A549 (cell line): ENCODE results near the gene NIPAL3. TPM values are rescaled to one million over a fixed set of nuclear protein-coding genes. Genes with fewer than 3 reads are reported as not detected.

Experiments used
- ATAC-seq, 2 experiments: fragments of 200-7000 bp in 1 of 2; fragments of >200 bp in 1 of 2; cut with Nextera tagmentation in 1 of 2; cut with Tn5 transposase in 1 of 2; 3 replicates each; pipeline versions ENCODE4 v1.8.0 to v1.9.1; 2018 to 2020; ENCODE audit warnings: mild to moderate bottlenecking in 1 of 2, moderate library complexity in 1 of 2
- CTCF ChIA-PET: fragments of 300-600 bp; sonication (Branson Sonifier 250); formaldehyde crosslinking; extraction: SDS; loops from one replicate; lab custom pipeline; 2021; ENCODE audit warnings: antibody characterized with exemption, inconsistent platforms; lab: Yijun Ruan, JAX
- POLR2A ChIA-PET: fragments of 350-600 bp; formaldehyde crosslinking; extraction: SDS; loops from one replicate; lab custom pipeline; 2021; ENCODE audit warnings: antibody characterized with exemption, inconsistent platforms; lab: Yijun Ruan, JAX
- DNase-seq, 2 experiments: peaks; one replicate each; pipeline versions ENCODE4 v3.0.0 to v3.0.0-alpha.2; 2011 to 2016; ENCODE audit warnings: low read depth in 1 of 2, low spot score in 1 of 2
- FAIRE-seq: peaks from 2 replicates; lab custom pipeline; 2011; peaks lifted over from hg19 to GRCh38; lab: Jason Lieb, UNC
- H3K27ac ChIP-seq, 2 experiments: fragments of >200 bp; sonication (Bioruptor Twin); formaldehyde crosslinking; 3 replicates each; pipeline ENCODE4 v1.5.1; 2016 to 2017
- H3K4me1 ChIP-seq: fragments of >200 bp; sonication (Bioruptor Twin); formaldehyde crosslinking; 3 replicates; pipeline ENCODE4 v1.6.1; 2016
- H3K4me2 ChIP-seq: fragments of >200 bp; sonication (Bioruptor Twin); formaldehyde crosslinking; 3 replicates; pipeline ENCODE4 v1.6.1; 2016
- H3K4me3 ChIP-seq: fragments of >200 bp; sonication (Bioruptor Twin); formaldehyde crosslinking; 3 replicates; pipeline ENCODE4 v1.5.1; 2016
- H3K9me3 ChIP-seq: fragments of >200 bp; sonication (Bioruptor Twin); formaldehyde crosslinking; 3 replicates; pipeline ENCODE4 v1.6.1; 2016
- CBX2 ChIP-seq: fragments of 200-600 bp; sonication (generic); IDR thresholded peaks from 2 replicates; pipeline ENCODE4 v1.6.1; 2016; ENCODE audit warnings: low read depth, mild to moderate bottlenecking, borderline replicate concordance
- CBX8 ChIP-seq: fragments of 200-600 bp; sonication (generic); IDR thresholded peaks from 2 replicates; pipeline ENCODE4 v1.6.1; 2016
- CEBPB ChIP-seq, 2 experiments: fragments of >200 bp in 1 of 2; sonication (Bioruptor Twin) in 1 of 2; formaldehyde crosslinking in 1 of 2; IDR thresholded peaks; 2 replicates each; pipeline ENCODE4 v1.6.1; 2012 to 2016
- EHMT2 ChIP-seq: fragments of 200-600 bp; sonication (generic); IDR thresholded peaks from 2 replicates; pipeline ENCODE4 v1.6.1; 2016; ENCODE audit warnings: antibody characterized with exemption, low read depth, mild to moderate bottlenecking, moderate library complexity
- EP300 ChIP-seq, 2 experiments: fragments of >200 bp; sonication (Bioruptor Twin); formaldehyde crosslinking; IDR thresholded peaks; 2 replicates in 1 of 2; 3 replicates in 1 of 2; pipeline ENCODE4 v1.6.1; 2016 to 2017
- FOSL2 ChIP-seq, 2 experiments: fragments of 450-650 bp in 1 of 2; fragments of >200 bp in 1 of 2; sonication (Bioruptor Twin) in 1 of 2; formaldehyde crosslinking; IDR thresholded peaks; 2 replicates each; pipeline versions ENCODE4 v1.5.0 to v1.6.1; 2016 to 2020; ENCODE audit warnings: mild to moderate bottlenecking in 1 of 2, moderate library complexity in 1 of 2
- FOXS1 ChIP-seq: fragments of 250-450 bp; sonication (Bioruptor Pico); IDR thresholded peaks from 2 replicates; pipeline ENCODE4 v1.5.0; 2020; ENCODE audit warnings: mild to moderate bottlenecking, moderate library complexity
- GATA3 ChIP-seq: IDR thresholded peaks from 2 replicates; pipeline ENCODE4 v1.6.1; 2012; ENCODE audit warnings: borderline replicate concordance
- HDAC2 ChIP-seq: fragments of 200-600 bp; sonication (generic); IDR thresholded peaks from 2 replicates; pipeline ENCODE4 v1.6.1; 2016
- HEYL ChIP-seq: fragments of 250-450 bp; sonication (Bioruptor Pico); IDR thresholded peaks from 2 replicates; pipeline ENCODE4 v1.8.0; 2021; ENCODE audit warnings: mild to moderate bottlenecking, moderate library complexity
- HOXB13 ChIP-seq: fragments of 250-450 bp; sonication (Bioruptor Pico); IDR thresholded peaks from 2 replicates; pipeline ENCODE4 v1.5.0; 2020; ENCODE audit warnings: low read depth, mild to moderate bottlenecking, moderate library complexity
- KDM5A ChIP-seq: fragments of 200-600 bp; sonication (generic); IDR thresholded peaks from 2 replicates; pipeline ENCODE4 v1.6.1; 2016; ENCODE audit warnings: antibody characterized with exemption, mild to moderate bottlenecking
- MAFK ChIP-seq: fragments of 450-650 bp; IDR thresholded peaks from 2 replicates; pipeline ENCODE4 v1.6.1; 2014; ENCODE audit not compliant: partially characterized antibody
- MAZ ChIP-seq: fragments of 150-350 bp; IDR thresholded peaks from 2 replicates; pipeline ENCODE4 v1.6.1; 2014; ENCODE audit warnings: antibody characterized with exemption, low read depth, low read length, borderline replicate concordance
- NFE2L2 ChIP-seq: fragments of 150-350 bp; conservative IDR thresholded peaks from 2 replicates; pipeline ENCODE4 v1.6.1; 2014; ENCODE audit warnings: low read length
- NR3C1 ChIP-seq: fragments of >200 bp; sonication (Bioruptor Twin); formaldehyde crosslinking; IDR thresholded peaks from 3 replicates; pipeline ENCODE4 v1.6.1; 2017
- POLR2A ChIP-seq: IDR thresholded peaks from 2 replicates; pipeline ENCODE4 v1.6.1; 2012; ENCODE audit warnings: mild to moderate bottlenecking, low read length
- RAD21 ChIP-seq, 2 experiments: fragments of >200 bp in 1 of 2; sonication (Bioruptor Twin) in 1 of 2; formaldehyde crosslinking in 1 of 2; IDR thresholded peaks in 1 of 2; conservative IDR thresholded peaks in 1 of 2; 2 replicates in 1 of 2; 3 replicates in 1 of 2; pipeline ENCODE4 v1.6.1; 2012 to 2018; ENCODE audit warnings: inconsistent platforms in 1 of 2
- RFX5 ChIP-seq: fragments of 450-650 bp; IDR thresholded peaks from 2 replicates; pipeline ENCODE4 v1.7.1; 2014; ENCODE audit warnings: antibody characterized with exemption, mild to moderate bottlenecking, moderate library complexity
- RNF2 ChIP-seq: fragments of 200-600 bp; sonication (generic); IDR thresholded peaks from 2 replicates; pipeline ENCODE4 v1.6.1; 2016; ENCODE audit warnings: low read depth, mild to moderate bottlenecking, antibody characterized with exemption, moderate library complexity, borderline replicate concordance
- SMC3 ChIP-seq: fragments of >200 bp; sonication (Bioruptor Twin); formaldehyde crosslinking; IDR thresholded peaks from 3 replicates; pipeline ENCODE4 v1.6.1; 2018; ENCODE audit warnings: inconsistent platforms
- ZFP36 ChIP-seq: fragments of 450-650 bp; IDR thresholded peaks from 2 replicates; pipeline ENCODE4 v1.6.1; 2014; ENCODE audit warnings: borderline replicate concordance; ENCODE audit not compliant: partially characterized antibody
- WGBS: methylation state at CpG from one replicate; pipeline ENCODE4 v1.1.6; 2017; ENCODE audit errors: missing lambda C conversion rate; 5-methylcytosine and 5-hydroxymethylcytosine counted together
- polyA plus RNA-seq, 4 experiments: library from polyadenylated mRNA; depleted of rRNA in 3 of 4; stranded (reverse); fragments of >200 nt; fragmentation: RNase III in 1 of 4; extraction: RNeasy Plus Mini Kit Qiagen cat#74134 plus additional on column Dnase treatment in 1 of 4; gene quantifications; 2 replicates in 3 of 4; 3 replicates in 1 of 4; pipeline ENCODE4 v1.2.3, GENCODE V29; 2011 to 2017
- TF ChIP-seq, protein P1 (sequence below): fragments of 250-450 bp; sonication (Bioruptor Pico); IDR thresholded peaks from 2 replicates; pipeline ENCODE4 v1.5.0; 2021; ENCODE audit warnings: mild to moderate bottlenecking, moderate library complexity, borderline replicate concordance
- TF ChIP-seq, protein P2 (sequence below): fragments of 450-650 bp; IDR thresholded peaks from 2 replicates; pipeline ENCODE4 v1.6.1; 2014; ENCODE audit warnings: antibody characterized with exemption

Gene NIPAL3
- polyA plus RNA-seq, 2 of the 4 experiments (the other 2 are of a cell fraction) = 5.1 to 10.4 TPM

DNA sequence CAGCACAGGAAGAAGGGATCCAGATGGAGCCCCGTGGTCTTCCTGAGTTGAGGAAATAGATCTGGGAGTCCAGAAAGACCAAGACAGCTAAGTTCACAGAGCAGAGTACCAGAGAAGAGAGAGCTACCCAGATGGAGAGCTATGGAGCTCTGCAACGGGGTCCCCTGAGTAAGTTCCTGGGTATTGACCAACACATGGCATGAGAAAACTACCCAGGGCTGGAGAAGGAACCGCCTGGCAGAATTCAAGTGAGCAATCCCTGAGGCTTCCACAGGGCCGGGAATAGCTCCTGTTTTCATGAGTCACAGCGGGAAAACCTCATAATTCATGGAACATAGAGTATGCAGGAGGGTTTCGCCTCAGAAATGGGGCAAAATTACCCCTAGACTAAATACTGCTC is 21.7 kb upstream of the NIPAL3 start:
- Histone ChIP-seq H3K27ac (peak overlapping the region; percentile 51 to 59), H3K4me3 (no peak overlapping the region), H3K4me1 (peaks cover 41% of the 10 kb centered on the region), H3K4me2 (peak overlapping the region; percentile 61), H3K9me3 (no peaks in the 10 kb centered on the region)
- ChIA-PET POLR2A (interaction anchor here (0.6 to 1.4 kb wide), 5 partner anchors 16 to 243 kb away, joined by 3 to 4 read pairs (median 3); partner anchors contain the start of genes RCAN3 and STPG1), CTCF (interaction anchor here (0.9 to 23.6 kb wide), 13 partner anchors 9 to 324 kb away, joined by 3 to 748 read pairs (median 30); partner anchors contain the start of genes NIPAL3 and STPG1)
- TF ChIP-seq FOSL2 (IDR thresholded peaks at IDR 0.05) (no peak), FOSL2 (CRISPR knock-in tag; IDR thresholded peaks at IDR 0.05) (peak; percentile 34; the same call in 1 of the 2 replicates), CBX8 (no peak)
- ATAC-seq = peak; percentile 60 to 67; a peak in 5 of 6 replicates
- peak; percentile 28 to 47 for DNase-seq
- FAIRE-seq = no peak
- 20% methylated on average over 6 of the region's 6 CpGs for WGBS

DNA sequence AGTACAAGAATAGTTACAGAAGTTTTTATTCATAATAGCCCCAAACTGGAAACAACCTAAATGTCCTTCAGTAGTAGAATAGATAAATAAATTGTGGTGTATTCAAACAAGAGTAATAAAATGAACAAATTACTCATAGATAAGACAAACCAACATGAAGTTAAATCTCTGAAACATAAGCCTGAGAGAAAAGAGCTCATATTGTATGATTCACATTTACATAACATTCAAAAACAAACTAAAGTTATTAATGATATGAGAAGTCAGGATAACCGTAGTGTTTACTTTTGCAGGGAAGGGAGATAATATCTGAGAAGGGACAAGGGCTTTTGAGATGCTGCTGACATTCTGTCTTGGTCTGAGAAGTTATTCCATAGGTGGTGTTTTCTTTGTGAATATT is 15.5 kb upstream of the NIPAL3 start:
- FAIRE-seq = no peak

DNA sequence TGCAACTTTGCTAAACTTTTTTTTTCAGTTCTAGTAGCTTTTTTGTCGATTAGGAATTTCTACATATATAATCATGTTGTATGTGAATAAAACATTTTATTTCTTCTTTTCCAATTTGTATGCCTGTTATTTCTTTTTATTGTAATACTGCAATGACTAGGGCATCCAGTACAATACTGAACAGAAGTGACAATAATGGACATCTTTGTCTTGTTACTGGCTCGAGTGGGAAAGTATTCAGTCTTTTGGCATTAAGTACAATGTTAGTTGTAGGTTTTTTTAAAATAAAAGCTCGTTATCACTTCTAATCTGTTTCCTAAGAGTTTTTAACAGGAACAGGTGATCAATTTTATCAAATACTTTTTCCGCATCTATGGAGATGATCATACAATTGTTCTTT is 11.8 kb upstream of the NIPAL3 start:
- DNase-seq (no peak), FAIRE-seq (no peak), ATAC-seq (no peak)
- Histone ChIP-seq H3K4me3 (no peak overlapping the region), H3K4me1 (no peaks in the 10 kb centered on the region), H3K27ac (no peak overlapping the region), H3K9me3 (peaks cover 8% of the 10 kb centered on the region; the same call in 1 of the 3 replicates), H3K4me2 (no peak overlapping the region)
- TF ChIP-seq CBX2 (no peak), HDAC2 (no peak), GATA3 (no peak), EP300 (IDR thresholded peaks at IDR 0.05) (no peak), FOXS1 (CRISPR knock-in tag) (no peak), POLR2A (no peak), HEYL (no peak), CEBPB (IDR thresholded peaks at IDR 0.05) (no peak), RNF2 (no peak), EHMT2 (no peak), ZFP36 (no peak), RAD21 (conservative IDR thresholded peaks at IDR 0.05 in 1 of 2, IDR thresholded peaks at IDR 0.05 in 1 of 2) (no peak), NFE2L2 (no peak), MAFK (no peak), NR3C1 (no peak), HOXB13 (no peak), RFX5 (no peak), SMC3 (no peak)
- TF ChIP-seq, protein P1, sequence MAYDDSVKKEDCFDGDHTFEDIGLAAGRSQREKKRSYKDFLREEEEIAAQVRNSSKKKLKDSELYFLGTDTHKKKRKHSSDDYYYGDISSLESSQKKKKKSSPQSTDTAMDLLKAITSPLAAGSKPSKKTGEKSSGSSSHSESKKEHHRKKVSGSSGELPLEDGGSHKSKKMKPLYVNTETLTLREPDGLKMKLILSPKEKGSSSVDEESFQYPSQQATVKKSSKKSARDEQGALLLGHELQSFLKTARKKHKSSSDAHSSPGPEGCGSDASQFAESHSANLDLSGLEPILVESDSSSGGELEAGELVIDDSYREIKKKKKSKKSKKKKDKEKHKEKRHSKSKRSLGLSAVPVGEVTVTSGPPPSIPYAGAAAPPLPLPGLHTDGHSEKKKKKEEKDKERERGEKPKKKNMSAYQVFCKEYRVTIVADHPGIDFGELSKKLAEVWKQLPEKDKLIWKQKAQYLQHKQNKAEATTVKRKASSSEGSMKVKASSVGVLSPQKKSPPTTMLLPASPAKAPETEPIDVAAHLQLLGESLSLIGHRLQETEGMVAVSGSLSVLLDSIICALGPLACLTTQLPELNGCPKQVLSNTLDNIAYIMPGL = no peak
- TF ChIP-seq, protein P2, sequence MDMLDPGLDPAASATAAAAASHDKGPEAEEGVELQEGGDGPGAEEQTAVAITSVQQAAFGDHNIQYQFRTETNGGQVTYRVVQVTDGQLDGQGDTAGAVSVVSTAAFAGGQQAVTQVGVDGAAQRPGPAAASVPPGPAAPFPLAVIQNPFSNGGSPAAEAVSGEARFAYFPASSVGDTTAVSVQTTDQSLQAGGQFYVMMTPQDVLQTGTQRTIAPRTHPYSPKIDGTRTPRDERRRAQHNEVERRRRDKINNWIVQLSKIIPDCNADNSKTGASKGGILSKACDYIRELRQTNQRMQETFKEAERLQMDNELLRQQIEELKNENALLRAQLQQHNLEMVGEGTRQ = no peak
- ChIA-PET POLR2A (interaction anchor here (0.6 kb wide), 1 partner anchor 280 kb away, joined by 4 read pairs; no protein-coding TSS in a partner anchor), CTCF (interaction anchor here (0.7 to 7.9 kb wide), 5 partner anchors 8 to 204 kb away, joined by 4 to 48 read pairs (median 5); partner anchors contain the start of gene NIPAL3)
- 94% methylated on average over 4 of the region's 4 CpGs for WGBS

More for the DNA sequence above, 15.5 kb upstream of the NIPAL3 start:
- POLR2A ChIA-PET = no interaction called here
- Histone ChIP-seq H3K9me3 (no peaks in the 10 kb centered on the region), H3K4me3 (no peak overlapping the region), H3K4me2 (no peak overlapping the region), H3K4me1 (no peaks in the 10 kb centered on the region), H3K27ac (no peak overlapping the region)
- ATAC-seq (no peak), DNase-seq (no peak)
- no peak for TF ChIP-seq MAZ
- TF ChIP-seq KDM5A = no peak
- WGBS = 33% methylated on average over 1 of the region's 1 CpG
- CTCF ChIA-PET = interaction anchor here (1.4 to 23.6 kb wide), 3 partner anchors 8 to 205 kb away, joined by 6 to 748 read pairs (median 48); no protein-coding TSS in a partner anchor
